ENCODE measurements around the gene GTF2H1. TPM values are rescaled to one million over a fixed set of nuclear protein-coding genes. Genes with fewer than 3 reads are reported as not detected.

GTF2H1 gene
- total and polyA plus RNA-seq, 9 of the 15 experiments (the other 6 are each of a cell fraction or from before 2014, with no cell fraction given): 56.9 to 126 (median 92.1) TPM

DNA sequence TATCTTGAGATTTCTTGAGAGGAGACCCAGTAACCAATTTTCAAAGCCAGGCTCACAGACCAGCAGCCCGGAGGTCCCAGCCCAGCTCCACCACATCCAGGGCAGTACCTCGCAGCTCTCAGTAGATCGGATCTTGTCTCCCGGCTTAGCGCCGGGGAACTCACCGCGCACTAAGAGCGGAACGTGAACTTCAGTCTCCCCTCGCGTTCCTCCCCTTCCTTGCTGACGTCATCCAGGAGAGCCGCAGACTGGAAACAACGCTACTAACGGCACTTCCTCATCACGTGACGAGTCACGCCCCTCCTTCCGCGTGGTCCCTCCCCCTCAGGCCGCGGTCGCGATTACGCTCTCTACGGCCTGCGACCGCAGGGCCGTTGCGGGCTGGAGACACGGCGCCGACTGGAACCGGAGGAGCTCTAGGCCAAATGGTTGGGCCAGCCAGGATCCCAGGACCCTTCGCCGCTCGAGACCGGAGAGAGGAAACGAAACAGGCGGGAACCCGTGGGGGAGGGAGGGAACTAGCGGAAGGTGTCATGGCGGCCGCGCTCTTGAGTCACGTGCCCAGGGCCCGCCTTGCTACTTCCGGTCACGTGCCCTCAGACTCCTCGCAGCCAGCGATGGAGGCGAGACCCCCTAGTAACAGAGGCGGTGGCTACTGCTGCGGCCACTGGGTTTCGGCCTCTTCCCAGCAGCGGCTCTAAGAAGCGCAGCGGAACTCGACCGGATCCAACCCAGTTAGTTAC, at the start of gene GTF2H1, which contains the start of gene HPS5 (continued):
- TF ChIP-seq MEF2A (IDR thresholded peaks at IDR 0.05; ENCODE audit: control insufficient read depth, low read depth, low read length) (no peak), DACH1 (IDR thresholded peaks at IDR 0.05; ENCODE audit: partially characterized antibody) (no peak), NCOA2 (IDR thresholded peaks at IDR 0.05; ENCODE audit: partially characterized antibody in 2 of 2) (no peak), RAD51 (IDR thresholded peaks at IDR 0.05; ENCODE audit: borderline replicate concordance, low read depth) (peak; percentile 99), BCL6 (CRISPR knock-in tag; IDR thresholded peaks at IDR 0.05) (no peak), HMGN3 (IDR thresholded peaks at IDR 0.05; ENCODE audit: borderline replicate concordance, extremely low read depth, insufficient read length, low read depth, low read length) (peak; percentile 83), FOS (IDR thresholded peaks at IDR 0.05; ENCODE audit: extremely low read depth, insufficient read length) (peak; percentile 68), SMARCB1 (IDR thresholded peaks at IDR 0.05; ENCODE audit: insufficient read length, low read depth) (no peak), HSF4 (CRISPR knock-in tag; IDR thresholded peaks at IDR 0.05; ENCODE audit: borderline replicate concordance) (no peak), ZNF121 (CRISPR knock-in tag; conservative IDR thresholded peaks at IDR 0.05) (no peak), EP300 (IDR thresholded peaks at IDR 0.05; ENCODE audit: low read length) (no peak; the same call in 1 of the 2 replicates), KLF6 (CRISPR knock-in tag; IDR thresholded peaks at IDR 0.05; ENCODE audit: borderline replicate concordance) (peak; percentile 79; the same call in 1 of the 2 replicates), RCOR1 (IDR thresholded peaks at IDR 0.05; ENCODE audit: borderline replicate concordance in 1 of 2, low read depth in 2 of 2, low read length in 2 of 2) (peak in 1 of 2 experiments; percentile 57; a peak in 2 of 4 replicates), ATF1 (CRISPR knock-in tag; IDR thresholded peaks at IDR 0.05) (no peak; the same call in 1 of the 2 replicates), ATF1 (tag; IDR thresholded peaks at IDR 0.05) (peak; percentile 100), CREB5 (CRISPR knock-in tag; IDR thresholded peaks at IDR 0.05) (no peak), ERF (CRISPR knock-in tag; IDR thresholded peaks at IDR 0.05) (no peak), NCOA1 (IDR thresholded peaks at IDR 0.05; ENCODE audit: low read depth) (peak; percentile 79; the same call in 1 of the 2 replicates), ZNF3 (CRISPR knock-in tag; IDR thresholded peaks at IDR 0.05) (no peak), KLF16 (IDR thresholded peaks at IDR 0.05) (no peak), NR1H2 (CRISPR knock-in tag; IDR thresholded peaks at IDR 0.05) (no peak; the same call in 1 of the 2 replicates), E4F1 (CRISPR knock-in tag; IDR thresholded peaks at IDR 0.05; ENCODE audit: borderline replicate concordance) (no peak), RFX5 (IDR thresholded peaks at IDR 0.05; ENCODE audit: low read depth, low read length) (no peak)
- TF ChIP-seq, protein P1, sequence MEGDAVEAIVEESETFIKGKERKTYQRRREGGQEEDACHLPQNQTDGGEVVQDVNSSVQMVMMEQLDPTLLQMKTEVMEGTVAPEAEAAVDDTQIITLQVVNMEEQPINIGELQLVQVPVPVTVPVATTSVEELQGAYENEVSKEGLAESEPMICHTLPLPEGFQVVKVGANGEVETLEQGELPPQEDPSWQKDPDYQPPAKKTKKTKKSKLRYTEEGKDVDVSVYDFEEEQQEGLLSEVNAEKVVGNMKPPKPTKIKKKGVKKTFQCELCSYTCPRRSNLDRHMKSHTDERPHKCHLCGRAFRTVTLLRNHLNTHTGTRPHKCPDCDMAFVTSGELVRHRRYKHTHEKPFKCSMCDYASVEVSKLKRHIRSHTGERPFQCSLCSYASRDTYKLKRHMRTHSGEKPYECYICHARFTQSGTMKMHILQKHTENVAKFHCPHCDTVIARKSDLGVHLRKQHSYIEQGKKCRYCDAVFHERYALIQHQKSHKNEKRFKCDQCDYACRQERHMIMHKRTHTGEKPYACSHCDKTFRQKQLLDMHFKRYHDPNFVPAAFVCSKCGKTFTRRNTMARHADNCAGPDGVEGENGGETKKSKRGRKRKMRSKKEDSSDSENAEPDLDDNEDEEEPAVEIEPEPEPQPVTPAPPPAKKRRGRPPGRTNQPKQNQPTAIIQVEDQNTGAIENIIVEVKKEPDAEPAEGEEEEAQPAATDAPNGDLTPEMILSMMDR (IDR thresholded peaks at IDR 0.05 in 2 of 3, conservative IDR thresholded peaks at IDR 0.05 in 1 of 3; ENCODE audit: insufficient read depth in 2 of 3, low read depth in 1 of 3, low read length in 3 of 3): no peak

All from K562 (cell line).